ENCODE measurements around the gene SEC14L5.
"Not testable (repeated sequence)": the region's sequence is repeated elsewhere in the genome, so short reads cannot be mapped to it uniquely, and the experiment has no call there.

The SEC14L5 gene

GRCh38 chr16:5041600-5042133, 83.5 kb downstream of the SEC14L5 start:
- peak; percentile 17 for DNase-seq (ENCODE audit: low read depth, low spot score)
- H3K4me3 ChIP-seq (ENCODE audit: low read depth, low read length) = no peak overlapping the region
- POLR2A ChIA-PET = no interaction called here
- TF ChIP-seq, protein P1, sequence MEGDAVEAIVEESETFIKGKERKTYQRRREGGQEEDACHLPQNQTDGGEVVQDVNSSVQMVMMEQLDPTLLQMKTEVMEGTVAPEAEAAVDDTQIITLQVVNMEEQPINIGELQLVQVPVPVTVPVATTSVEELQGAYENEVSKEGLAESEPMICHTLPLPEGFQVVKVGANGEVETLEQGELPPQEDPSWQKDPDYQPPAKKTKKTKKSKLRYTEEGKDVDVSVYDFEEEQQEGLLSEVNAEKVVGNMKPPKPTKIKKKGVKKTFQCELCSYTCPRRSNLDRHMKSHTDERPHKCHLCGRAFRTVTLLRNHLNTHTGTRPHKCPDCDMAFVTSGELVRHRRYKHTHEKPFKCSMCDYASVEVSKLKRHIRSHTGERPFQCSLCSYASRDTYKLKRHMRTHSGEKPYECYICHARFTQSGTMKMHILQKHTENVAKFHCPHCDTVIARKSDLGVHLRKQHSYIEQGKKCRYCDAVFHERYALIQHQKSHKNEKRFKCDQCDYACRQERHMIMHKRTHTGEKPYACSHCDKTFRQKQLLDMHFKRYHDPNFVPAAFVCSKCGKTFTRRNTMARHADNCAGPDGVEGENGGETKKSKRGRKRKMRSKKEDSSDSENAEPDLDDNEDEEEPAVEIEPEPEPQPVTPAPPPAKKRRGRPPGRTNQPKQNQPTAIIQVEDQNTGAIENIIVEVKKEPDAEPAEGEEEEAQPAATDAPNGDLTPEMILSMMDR (IDR thresholded peaks at IDR 0.05; ENCODE audit: insufficient read depth, low read length, missing control alignments) = no peak
- CTCF ChIA-PET = interaction anchor here (1.3 to 1.9 kb wide), 2 partner anchors 8 to 23 kb away, joined by 3 to 6 read pairs; partner anchors contain the start of gene NAGPA

- H3K4me3 ChIP-seq (ENCODE audit: low read depth, low read length) = no peak overlapping the region
- TF ChIP-seq, protein P1 (IDR thresholded peaks at IDR 0.05; ENCODE audit: insufficient read depth, low read length, missing control alignments) = no peak
- CTCF ChIA-PET = interaction anchor here (0.9 to 1.9 kb wide), 4 partner anchors 9 to 24 kb away, joined by 3 to 6 read pairs (median 4); partner anchors contain the start of gene NAGPA
- DNase-seq (ENCODE audit: low read depth, low spot score) = no peak
- POLR2A ChIA-PET = no interaction called here
Observed at GRCh38 chr16:5042574-5043171, 84.5 kb downstream of the SEC14L5 start.

GRCh38 chr16:5044011-5044540, 85.9 kb downstream of the SEC14L5 start:
- CTCF ChIA-PET = interaction anchor here (0.9 kb wide), 1 partner anchor 22 kb away, joined by 3 read pairs; no protein-coding TSS in a partner anchor
- TF ChIP-seq, protein P1 (IDR thresholded peaks at IDR 0.05; ENCODE audit: insufficient read depth, low read length, missing control alignments) = no peak

DNA sequence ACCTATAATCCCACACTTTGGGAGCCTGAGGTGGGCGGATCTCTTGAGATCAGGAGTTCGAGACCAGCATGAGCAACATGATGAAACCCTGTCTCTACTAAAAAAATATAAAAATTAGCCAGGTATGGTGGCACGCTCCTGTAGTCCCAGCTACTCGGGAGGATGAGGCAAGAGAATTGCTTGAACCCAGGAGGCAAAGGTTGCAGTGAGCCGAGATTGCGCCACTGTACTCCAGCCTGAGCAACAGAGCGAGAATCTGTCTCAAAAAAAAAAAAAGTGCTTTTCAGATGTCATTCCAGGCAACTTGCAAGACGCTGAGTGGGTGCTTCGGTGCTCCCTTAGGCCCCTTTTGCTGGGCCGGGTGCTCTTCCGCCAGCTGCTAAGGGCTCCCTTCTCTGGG, 86.5 kb downstream of the SEC14L5 start:
- DNase-seq (ENCODE audit: low read depth, low spot score); POLR2A ChIA-PET; H3K4me3 ChIP-seq (ENCODE audit: low read depth, low read length): not testable (repeated sequence)
- CTCF ChIA-PET = interaction anchor here (0.9 to 1.3 kb wide), 2 partner anchors 13 to 22 kb away, joined by 3 read pairs; no protein-coding TSS in a partner anchor

More at GRCh38 chr16:5044011-5044540, 85.9 kb downstream of the SEC14L5 start:
- no peak overlapping the region for H3K4me3 ChIP-seq (ENCODE audit: low read depth, low read length)
- DNase-seq (ENCODE audit: low read depth, low spot score) = no peak
- POLR2A ChIA-PET = no interaction called here

- TF ChIP-seq, protein P1 (IDR thresholded peaks at IDR 0.05; ENCODE audit: insufficient read depth, low read length, missing control alignments) = no peak
- ChIA-PET POLR2A (no interaction called here), CTCF (interaction anchor here (1.3 kb wide), 1 partner anchor 12 kb away, joined by 3 read pairs; no protein-coding TSS in a partner anchor)
- H3K4me3 ChIP-seq (ENCODE audit: low read depth, low read length) = no peak overlapping the region
- no peak for DNase-seq (ENCODE audit: low read depth, low spot score)
Observed at GRCh38 chr16:5045499-5046115, 87.5 kb downstream of the SEC14L5 start.

DNA sequence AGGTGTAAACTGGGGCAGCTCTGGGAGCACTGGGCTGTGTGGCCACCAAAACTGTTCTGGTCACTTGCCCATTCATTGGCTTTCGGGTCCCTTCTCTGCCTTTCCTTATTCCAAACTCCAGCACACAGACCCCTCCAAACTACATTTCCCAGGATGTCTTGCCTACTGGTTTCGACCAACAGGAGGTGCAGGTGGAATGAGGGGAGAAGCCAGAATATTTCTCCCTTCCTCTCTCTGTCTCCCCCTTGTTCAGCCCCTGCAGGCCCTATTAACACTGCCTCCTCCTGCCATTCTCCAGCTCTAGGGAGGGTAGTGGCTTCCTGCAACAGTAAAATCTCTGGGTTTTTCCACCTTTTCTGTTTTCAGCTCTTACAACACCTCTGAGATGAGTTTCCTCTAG, 88.8 kb downstream of the SEC14L5 start:
- CTCF ChIA-PET = no interaction called here

More for the DNA sequence above, 88.8 kb downstream of the SEC14L5 start:
- no peak overlapping the region for H3K4me3 ChIP-seq (ENCODE audit: low read depth, low read length)
- DNase-seq (ENCODE audit: low read depth, low spot score) = no peak
- TF ChIP-seq, protein P1 (IDR thresholded peaks at IDR 0.05; ENCODE audit: insufficient read depth, low read length, missing control alignments) = no peak
- POLR2A ChIA-PET = no interaction called here

All from AG04449 (cell line).